Measurements from ENCODE around the gene NOLC1. TPM values are rescaled to one million over a fixed set of nuclear protein-coding genes. Genes with fewer than 3 reads are reported as not detected.

Gene NOLC1
- total and polyA plus RNA-seq, 3 donors from 2014 or later = 46.6 to 63.8 (median 53.7) TPM

DNA sequence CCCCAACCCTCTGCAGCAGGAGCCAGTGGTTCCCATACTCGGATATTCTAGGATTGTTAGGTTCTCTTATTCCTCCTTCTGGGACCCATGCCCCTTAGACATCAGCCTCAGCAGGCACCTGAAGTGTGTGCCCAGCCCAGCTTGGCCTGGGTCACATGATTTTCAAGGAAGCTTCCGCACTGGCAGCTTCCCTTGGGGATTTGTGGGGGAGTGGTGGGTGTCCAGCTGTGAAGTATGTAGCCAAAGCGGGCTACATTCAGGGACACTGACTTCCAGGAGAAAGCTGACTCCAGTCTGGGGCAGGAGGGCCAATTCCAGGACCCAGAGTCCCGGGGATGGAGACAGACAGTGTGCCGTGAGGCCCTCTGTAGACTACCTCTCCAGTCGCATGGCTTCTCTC lies 33.3 kb upstream of the NOLC1 start:
- Histone ChIP-seq H3K36me3 (ENCODE audit: low read depth, missing control alignments) (no peaks in the 10 kb centered on the region), H3K27ac (peak overlapping the region; percentile 88 to 97), H3K27me3 (no peaks in the 10 kb centered on the region), H3K4me3 (peak overlapping the region; percentile 61 to 83), H3K9me3 (no peaks in the 10 kb centered on the region), H3K4me1 (peaks cover 54% of the 10 kb centered on the region)
- WGBS, 2 donors = 6 to 7% methylated on average over 5 to 6 of the region's 6 CpGs
- TF ChIP-seq CTCF (IDR thresholded peaks at IDR 0.05) (no peak), POLR2A (IDR thresholded peaks at IDR 0.05) (no peak)
- intact Hi-C loops (cut with DNase I; ENCODE audit: low total_unique reads) = no loop called here
- peak; percentile 74 for DNase-seq

DNA sequence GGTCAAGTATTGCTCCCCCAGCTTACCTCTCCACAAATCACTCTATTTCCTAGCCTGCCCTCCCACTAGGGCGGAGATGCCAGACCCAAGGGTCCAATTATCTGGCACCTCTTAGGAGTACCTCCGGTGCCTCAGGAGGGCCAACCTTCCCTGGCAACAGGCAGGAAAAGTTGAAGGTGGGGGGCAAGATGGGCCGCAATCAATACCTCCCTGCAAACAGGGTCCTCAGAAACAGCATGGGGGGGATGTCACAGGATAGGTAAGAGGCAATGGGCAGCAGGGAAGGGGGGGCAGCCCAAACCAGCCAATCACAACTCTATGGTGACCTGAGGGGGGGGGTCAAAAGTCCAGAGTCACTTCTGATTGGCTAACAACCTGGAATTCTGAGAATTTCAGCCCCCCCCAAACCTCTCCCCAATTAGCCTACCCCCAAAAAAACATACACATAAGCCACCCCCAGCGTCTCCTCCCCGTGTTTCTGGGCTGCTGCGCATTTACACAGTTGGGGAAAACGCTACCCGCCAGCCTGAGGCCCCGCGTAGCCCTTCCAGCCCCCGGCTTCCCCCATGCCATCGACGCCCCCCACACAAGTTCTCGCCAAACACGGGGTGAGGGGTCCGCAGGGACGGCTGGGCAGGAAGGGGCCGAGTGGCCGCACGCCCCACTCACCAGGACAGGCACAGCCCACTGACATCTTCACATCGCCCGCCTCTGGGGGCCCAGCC lies 32.6 kb upstream of the NOLC1 start:
- Histone ChIP-seq H3K4me1 (peaks cover 53% of the 10 kb centered on the region), H3K9me3 (no peaks in the 10 kb centered on the region), H3K27ac (peak overlapping the region; percentile 88 to 97), H3K36me3 (ENCODE audit: low read depth, missing control alignments) (no peaks in the 10 kb centered on the region), H3K4me3 (peak overlapping the region; percentile 61 to 83), H3K27me3 (no peaks in the 10 kb centered on the region)
- 0 to 1% methylated on average over 3 to 19 of the region's 22 CpGs for WGBS, 2 donors
- peak; percentile 88 for DNase-seq
- intact Hi-C loops (cut with DNase I; ENCODE audit: low total_unique reads) = no loop called here
- TF ChIP-seq CTCF (IDR thresholded peaks at IDR 0.05) = no peak

GRCh38 chr10:102120142-102120990 lies 31.8 kb upstream of the NOLC1 start, which contains the start of gene LDB1:
Gene LDB1 (minus strand): TSS chr10:102120368. CDS start chr10:102120110, 258 bp downstream.
- no peaks in the 10 kb centered on the region for H3K27me3 ChIP-seq
- 0 to 1% methylated on average over 5 to 58 of the region's 104 CpGs for WGBS, 2 donors
- peak; percentile 40 for TF ChIP-seq POLR2A (IDR thresholded peaks at IDR 0.05)
- TF ChIP-seq CTCF (IDR thresholded peaks at IDR 0.05) = peak in 1 of 3 experiments; percentile 14
- H3K4me1 ChIP-seq = peaks cover 48% of the 10 kb centered on the region
- H3K4me3 ChIP-seq = peak within 1 kb of the TSS; percentile 61 to 83
- H3K27ac ChIP-seq = peak within 1 kb of the TSS; percentile 88 to 97
- no peaks in the 10 kb centered on the region for H3K36me3 ChIP-seq (ENCODE audit: low read depth, missing control alignments)
- intact Hi-C loops (cut with DNase I; ENCODE audit: low total_unique reads) = no loop called here
- no peaks in the 10 kb centered on the region for H3K9me3 ChIP-seq
- DNase-seq = peak; percentile 85

DNA sequence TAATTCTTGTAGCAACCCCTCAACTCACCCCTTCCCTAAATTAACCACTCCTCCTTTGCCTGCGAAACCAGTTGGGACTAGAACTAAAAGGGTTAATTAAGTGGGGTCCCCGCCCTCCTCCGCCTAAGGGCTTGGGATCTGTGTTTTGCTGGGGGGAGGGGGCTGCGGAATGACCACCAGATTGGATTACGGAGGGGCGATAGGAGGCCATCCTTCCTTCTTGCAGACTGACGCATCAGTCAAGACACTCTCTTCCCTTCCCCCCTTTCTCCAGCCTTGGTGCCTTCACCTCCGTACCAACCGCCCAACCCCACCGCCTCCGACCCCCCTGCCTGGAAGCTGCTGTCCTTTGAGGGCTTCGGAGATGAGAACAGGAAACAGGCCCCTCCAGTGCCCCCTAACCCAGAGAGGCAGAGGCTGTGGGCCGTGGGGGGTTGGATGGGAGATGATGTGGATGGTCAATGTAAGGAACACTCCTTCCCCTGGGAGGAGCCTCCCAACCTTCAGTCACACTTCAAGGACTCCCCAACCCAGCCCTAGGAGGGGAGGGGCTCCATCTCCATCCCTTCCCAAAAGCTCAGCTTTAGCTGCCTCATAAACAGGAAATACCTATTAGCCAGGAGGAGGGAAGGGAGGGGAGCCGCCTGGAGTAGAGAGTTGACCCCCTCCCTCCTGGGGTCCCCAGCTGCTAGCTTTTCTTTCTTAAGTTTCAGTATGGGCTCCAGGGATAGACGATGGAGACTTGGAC lies 31.0 kb upstream of the NOLC1 start:
- peak; percentile 82 for DNase-seq
- Histone ChIP-seq H3K4me3 (peak overlapping the region; percentile 61 to 83), H3K4me1 (peaks cover 42% of the 10 kb centered on the region), H3K27ac (peak overlapping the region; percentile 88 to 97), H3K36me3 (ENCODE audit: low read depth, missing control alignments) (no peaks in the 10 kb centered on the region), H3K27me3 (no peaks in the 10 kb centered on the region), H3K9me3 (no peaks in the 10 kb centered on the region)
- WGBS, 2 donors = 1 to 2% methylated on average over 9 to 15 of the region's 15 CpGs
- no peak for TF ChIP-seq CTCF (IDR thresholded peaks at IDR 0.05)
- TF ChIP-seq POLR2A (IDR thresholded peaks at IDR 0.05) = no peak
- intact Hi-C loops (cut with DNase I; ENCODE audit: low total_unique reads) = no loop called here
